ENCODE data around the gene EIF6. TPM values are rescaled to one million over a fixed set of nuclear protein-coding genes. Genes with fewer than 3 reads are reported as not detected.

Gene EIF6
- total and polyA plus RNA-seq, 2 donors (not counting 1 experiment from before 2014, with no cell fraction given), result 74.1 to 81.2 TPM

GRCh38 chr20:35237486-35237885, 47.1 kb downstream of the EIF6 start:
- H3K9me3 ChIP-seq (ENCODE audit: control extremely low read depth in 1 of 3, control insufficient read depth in 2 of 3, insufficient read depth in 1 of 3, low read length in 2 of 3), result no peaks in the 10 kb centered on the region
- no peak overlapping the region for H3K9ac ChIP-seq (ENCODE audit: low read length)
- Mint-ChIP-seq H3K9me3 (ENCODE audit: insufficient read depth) (no peaks in the 10 kb centered on the region), H3K27me3 (peaks cover 17% of the 10 kb centered on the region), H3K4me3 (no peak overlapping the region), H3K4me1 (no peaks in the 10 kb centered on the region), H3K27ac (no peak overlapping the region)
- peaks cover 0 to 2% of the 10 kb centered on the region in 2 experiments for H3K36me3 ChIP-seq (replicated peaks in 1 of 2; ENCODE audit: control extremely low read depth in 1 of 2, control insufficient read depth in 1 of 2, extremely low read depth in 1 of 2, insufficient read depth in 2 of 2, low read length in 1 of 2)
- peaks cover 0 to 8% (median 4%) of the 10 kb centered on the region in 4 experiments for H3K27me3 ChIP-seq (replicated peaks in 1 of 4; ENCODE audit: control extremely low read depth in 1 of 4, control insufficient read depth in 3 of 4, insufficient read depth in 4 of 4, low read length in 3 of 4)
- no peak overlapping the region for H2AFZ ChIP-seq (ENCODE audit: insufficient read depth, low read depth, low read length, poor library complexity, severe bottlenecking)
- TF ChIP-seq CTCF (IDR thresholded peaks at IDR 0.05), result no peak
- TF ChIP-seq EZH2 (IDR thresholded peaks at IDR 0.05; ENCODE audit: borderline replicate concordance, insufficient read depth, low read depth, low read length, poor library complexity, severe bottlenecking), result no peak
- no peak overlapping the region for H3K27ac ChIP-seq (ENCODE audit: low read length in 2 of 2)
- no peak overlapping the region for H3K4me2 ChIP-seq (replicated peaks; ENCODE audit: low read depth, low read length, poor library complexity, severe bottlenecking)
- ATAC-seq (ENCODE audit: low read depth) (no peak), DNase-seq (no peak)
- H3K79me2 ChIP-seq (ENCODE audit: control insufficient read depth, insufficient read depth, low read length), result no peaks in the 10 kb centered on the region
- ChIA-PET CTCF (interaction anchor here (0.8 kb wide), 1 partner anchor 72 kb away, joined by 3 read pairs; no protein-coding TSS in a partner anchor), POLR2A (no interaction called here)
- H4K20me1 ChIP-seq (ENCODE audit: control insufficient read depth, insufficient read depth, low read length, poor library complexity, severe bottlenecking), result peaks cover 4% of the 10 kb centered on the region
- H3K4me3 ChIP-seq (ENCODE audit: control extremely low read depth in 1 of 5, extremely low read depth in 1 of 5, insufficient read depth in 1 of 5, low read depth in 2 of 5, low read length in 4 of 5), result no peak overlapping the region
- H3K4me1 ChIP-seq (ENCODE audit: control insufficient read depth in 2 of 2, insufficient read depth in 2 of 2, low read length in 2 of 2), result no peaks in the 10 kb centered on the region
- intact Hi-C loops (cut with micrococcal nuclease), result no loop called here

DNA sequence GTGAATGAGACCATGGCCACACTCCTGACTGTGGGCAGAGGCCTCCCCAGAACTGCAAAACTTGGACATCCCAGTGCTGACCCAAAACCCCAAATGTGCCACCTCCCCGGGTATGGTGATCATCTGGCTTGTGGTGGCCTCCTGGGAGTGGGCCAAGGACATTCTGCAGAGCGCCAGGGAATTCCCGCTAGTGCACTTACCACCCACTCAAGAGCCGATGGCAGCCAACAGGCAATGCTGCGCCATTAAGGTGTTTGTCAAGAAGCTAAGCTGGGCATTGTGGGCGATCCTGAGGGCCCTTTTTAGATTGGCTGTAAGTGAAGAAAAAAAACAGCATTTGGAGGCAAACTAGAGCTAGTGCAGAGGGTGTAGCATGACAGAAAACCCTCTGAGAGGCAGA, 48.7 kb downstream of the EIF6 start:
- Mint-ChIP-seq H3K4me3 (no peak overlapping the region), H3K9me3 (ENCODE audit: insufficient read depth) (no peaks in the 10 kb centered on the region), H3K27ac (no peak overlapping the region), H3K4me1 (no peaks in the 10 kb centered on the region), H3K27me3 (peaks cover 22% of the 10 kb centered on the region)
- ATAC-seq (ENCODE audit: low read depth) (no peak), DNase-seq (no peak)
- Histone ChIP-seq H2AFZ (ENCODE audit: insufficient read depth, low read depth, low read length, poor library complexity, severe bottlenecking) (no peak overlapping the region), H3K9me3 (ENCODE audit: control extremely low read depth in 1 of 3, control insufficient read depth in 2 of 3, insufficient read depth in 1 of 3, low read length in 2 of 3) (no peaks in the 10 kb centered on the region), H3K4me2 (replicated peaks; ENCODE audit: low read depth, low read length, poor library complexity, severe bottlenecking) (no peak overlapping the region), H3K27ac (ENCODE audit: low read length in 2 of 2) (no peak overlapping the region), H3K9ac (ENCODE audit: low read length) (no peak overlapping the region), H3K4me3 (ENCODE audit: control extremely low read depth in 1 of 5, extremely low read depth in 1 of 5, insufficient read depth in 1 of 5, low read depth in 2 of 5, low read length in 4 of 5) (no peak overlapping the region), H3K4me1 (ENCODE audit: control insufficient read depth in 2 of 2, insufficient read depth in 2 of 2, low read length in 2 of 2) (no peaks in the 10 kb centered on the region), H3K27me3 (replicated peaks in 1 of 4; ENCODE audit: control extremely low read depth in 1 of 4, control insufficient read depth in 3 of 4, insufficient read depth in 4 of 4, low read length in 3 of 4) (peaks cover 0 to 7% (median 2%) of the 10 kb centered on the region in 4 experiments), H4K20me1 (ENCODE audit: control insufficient read depth, insufficient read depth, low read length, poor library complexity, severe bottlenecking) (peaks cover 4% of the 10 kb centered on the region), H3K79me2 (ENCODE audit: control insufficient read depth, insufficient read depth, low read length) (no peaks in the 10 kb centered on the region), H3K36me3 (replicated peaks in 1 of 2; ENCODE audit: control extremely low read depth in 1 of 2, control insufficient read depth in 1 of 2, extremely low read depth in 1 of 2, insufficient read depth in 2 of 2, low read length in 1 of 2) (peaks cover 0 to 2% of the 10 kb centered on the region in 2 experiments)
- WGBS (ENCODE audit: insufficient coverage), result 93% methylated on average over 4 of the region's 6 CpGs
- CTCF ChIA-PET, result no interaction called here
- POLR2A ChIA-PET, result no interaction called here
- intact Hi-C loops (cut with micrococcal nuclease), result no loop called here
- no peak for TF ChIP-seq CTCF (IDR thresholded peaks at IDR 0.05)
- TF ChIP-seq EZH2 (IDR thresholded peaks at IDR 0.05; ENCODE audit: borderline replicate concordance, insufficient read depth, low read depth, low read length, poor library complexity, severe bottlenecking), result no peak

Measured in B cell (primary cell).